ENCODE data around the gene MAST4.
A peak's percentile ranks its signal among the peaks of the same experiment; 100 is the strongest.

The MAST4 gene

DNA sequence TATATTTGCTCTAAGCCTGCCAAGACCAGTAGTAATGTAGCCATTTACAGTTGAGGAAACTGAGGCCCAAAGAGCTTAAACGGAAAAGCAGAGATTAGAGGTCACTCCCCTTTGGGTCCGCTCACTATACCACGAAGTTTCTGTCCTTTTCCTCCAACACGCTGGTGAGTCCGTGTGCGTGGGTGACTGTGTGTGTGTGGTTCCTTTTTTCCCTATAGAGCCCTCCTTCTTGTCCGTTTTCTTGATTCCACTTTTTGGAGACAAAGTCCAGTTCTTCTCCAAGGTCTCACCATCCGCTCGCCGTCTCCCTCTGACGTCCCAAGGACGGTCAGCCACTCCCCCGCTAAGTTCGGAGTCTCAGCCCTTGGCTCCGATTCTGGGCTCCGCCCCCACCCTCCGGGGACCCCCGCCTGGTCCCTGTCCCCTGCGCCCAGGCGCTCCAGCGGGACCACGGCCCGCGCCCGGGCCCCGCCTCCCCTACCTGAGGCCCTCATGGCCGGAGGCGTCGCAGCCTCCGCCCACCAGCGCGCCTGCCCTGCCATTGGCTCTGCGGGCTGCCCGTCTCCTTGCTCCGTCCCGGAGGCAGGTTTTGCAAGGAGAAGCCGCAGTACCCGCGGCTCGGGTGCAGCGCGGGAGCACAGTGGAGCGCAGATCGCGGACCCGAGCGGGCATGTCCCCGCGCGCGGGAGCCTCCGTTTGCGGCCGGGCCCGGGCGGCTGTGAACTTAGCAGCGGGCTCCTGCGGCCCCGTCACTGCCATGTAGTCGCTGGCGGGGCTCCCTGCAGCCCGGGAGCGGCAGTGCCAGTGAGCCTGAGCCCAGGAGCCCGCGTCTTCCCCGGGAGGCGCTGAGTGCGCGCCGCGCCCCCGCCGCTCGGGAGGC, at the start of gene MAST4:
Gene MAST4 (plus strand): TSS at position 638 of the 880 bp plus-strand sequence. CDS start 263 bp downstream, outside the sequence.
- POLR2A ChIA-PET: no interaction called here
- CTCF ChIA-PET: interaction anchor here (0.7 kb wide), 1 partner anchor 11 kb away, joined by 3 read pairs; no protein-coding TSS in a partner anchor

DNA sequence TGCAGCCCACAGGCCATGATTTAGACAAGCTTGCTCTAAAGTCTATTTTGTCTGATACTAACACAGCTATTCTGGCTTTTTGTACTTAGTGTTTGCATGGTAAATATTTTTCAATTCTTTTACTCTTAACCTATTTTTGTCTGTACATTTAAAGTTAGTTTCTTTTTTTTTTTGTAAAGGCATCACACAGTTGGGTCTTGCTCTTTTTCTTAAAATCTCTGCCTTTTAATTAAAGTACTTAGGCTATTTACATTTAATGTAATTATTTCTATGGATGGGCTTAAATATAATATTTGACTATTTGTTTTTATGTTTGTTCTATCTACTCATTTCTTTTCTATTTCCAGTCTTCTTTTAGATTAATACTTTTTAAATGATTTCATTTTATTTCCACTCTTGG, 49.7 kb upstream of the MAST4 start:
- DNase-seq (ENCODE audit: extremely low spot score): no peak
- ChIA-PET CTCF (no interaction called here), POLR2A (no interaction called here)

More for the DNA sequence above, at the start of gene MAST4:
- DNase-seq (ENCODE audit: extremely low spot score): peak; percentile 90
- TF ChIP-seq, protein P1, sequence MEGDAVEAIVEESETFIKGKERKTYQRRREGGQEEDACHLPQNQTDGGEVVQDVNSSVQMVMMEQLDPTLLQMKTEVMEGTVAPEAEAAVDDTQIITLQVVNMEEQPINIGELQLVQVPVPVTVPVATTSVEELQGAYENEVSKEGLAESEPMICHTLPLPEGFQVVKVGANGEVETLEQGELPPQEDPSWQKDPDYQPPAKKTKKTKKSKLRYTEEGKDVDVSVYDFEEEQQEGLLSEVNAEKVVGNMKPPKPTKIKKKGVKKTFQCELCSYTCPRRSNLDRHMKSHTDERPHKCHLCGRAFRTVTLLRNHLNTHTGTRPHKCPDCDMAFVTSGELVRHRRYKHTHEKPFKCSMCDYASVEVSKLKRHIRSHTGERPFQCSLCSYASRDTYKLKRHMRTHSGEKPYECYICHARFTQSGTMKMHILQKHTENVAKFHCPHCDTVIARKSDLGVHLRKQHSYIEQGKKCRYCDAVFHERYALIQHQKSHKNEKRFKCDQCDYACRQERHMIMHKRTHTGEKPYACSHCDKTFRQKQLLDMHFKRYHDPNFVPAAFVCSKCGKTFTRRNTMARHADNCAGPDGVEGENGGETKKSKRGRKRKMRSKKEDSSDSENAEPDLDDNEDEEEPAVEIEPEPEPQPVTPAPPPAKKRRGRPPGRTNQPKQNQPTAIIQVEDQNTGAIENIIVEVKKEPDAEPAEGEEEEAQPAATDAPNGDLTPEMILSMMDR (IDR thresholded peaks at IDR 0.05; ENCODE audit: control extremely low read depth, extremely low read depth, low read depth, missing control alignments): no peak

DNA sequence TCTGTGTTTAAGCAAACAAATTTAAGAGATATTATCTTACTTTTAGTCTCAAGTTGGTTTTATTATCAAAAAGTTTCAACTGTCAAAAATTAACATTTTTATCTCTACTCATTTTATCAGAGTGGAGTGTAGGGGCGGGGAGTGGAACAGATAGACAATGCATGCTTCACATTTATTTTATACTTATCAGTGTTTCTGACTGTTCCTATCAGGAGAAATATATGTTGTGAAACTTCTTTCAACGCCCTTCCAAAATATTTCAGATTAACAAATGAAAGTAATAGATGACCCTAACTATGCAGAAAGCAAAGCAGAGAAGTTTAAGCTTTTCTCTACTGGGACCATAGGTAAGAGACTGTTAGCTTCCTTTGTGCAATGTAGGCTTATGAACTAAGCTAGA, 44.9 kb upstream of the MAST4 start:
- TF ChIP-seq, protein P1 (IDR thresholded peaks at IDR 0.05; ENCODE audit: control extremely low read depth, extremely low read depth, low read depth, missing control alignments): no peak
- ChIA-PET CTCF (interaction anchor here (1.1 to 1.5 kb wide), 2 partner anchors 15 to 22 kb away, joined by 3 to 5 read pairs; no protein-coding TSS in a partner anchor), POLR2A (no interaction called here)
- no peak for DNase-seq (ENCODE audit: extremely low spot score)

More for the DNA sequence above, 49.7 kb upstream of the MAST4 start:
- TF ChIP-seq, protein P1 (IDR thresholded peaks at IDR 0.05; ENCODE audit: control extremely low read depth, extremely low read depth, low read depth, missing control alignments): no peak

DNA sequence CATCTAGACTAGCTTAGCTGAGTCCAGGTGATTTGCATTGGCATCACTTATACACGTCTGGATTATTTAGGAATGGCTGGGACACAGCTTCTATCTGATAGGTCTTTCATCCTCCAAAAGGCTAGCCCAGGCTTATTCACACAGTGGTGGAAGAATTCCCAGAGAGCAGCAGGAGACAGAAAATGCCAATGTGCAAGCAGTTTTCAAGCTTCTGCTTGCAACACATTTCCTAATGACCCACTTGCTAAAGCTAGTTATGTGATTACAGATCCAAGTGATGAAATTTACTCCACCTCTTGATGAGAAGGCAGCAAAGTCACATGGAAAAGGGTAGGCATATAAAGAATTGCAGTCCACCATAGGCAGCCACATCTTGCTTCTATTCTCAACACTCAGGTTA, 44.2 kb upstream of the MAST4 start:
- ChIA-PET CTCF (interaction anchor here (1.1 to 1.5 kb wide), 2 partner anchors 16 to 23 kb away, joined by 3 to 5 read pairs; no protein-coding TSS in a partner anchor), POLR2A (no interaction called here)
- TF ChIP-seq, protein P1 (IDR thresholded peaks at IDR 0.05; ENCODE audit: control extremely low read depth, extremely low read depth, low read depth, missing control alignments): no peak
- DNase-seq (ENCODE audit: extremely low spot score): no peak

DNA sequence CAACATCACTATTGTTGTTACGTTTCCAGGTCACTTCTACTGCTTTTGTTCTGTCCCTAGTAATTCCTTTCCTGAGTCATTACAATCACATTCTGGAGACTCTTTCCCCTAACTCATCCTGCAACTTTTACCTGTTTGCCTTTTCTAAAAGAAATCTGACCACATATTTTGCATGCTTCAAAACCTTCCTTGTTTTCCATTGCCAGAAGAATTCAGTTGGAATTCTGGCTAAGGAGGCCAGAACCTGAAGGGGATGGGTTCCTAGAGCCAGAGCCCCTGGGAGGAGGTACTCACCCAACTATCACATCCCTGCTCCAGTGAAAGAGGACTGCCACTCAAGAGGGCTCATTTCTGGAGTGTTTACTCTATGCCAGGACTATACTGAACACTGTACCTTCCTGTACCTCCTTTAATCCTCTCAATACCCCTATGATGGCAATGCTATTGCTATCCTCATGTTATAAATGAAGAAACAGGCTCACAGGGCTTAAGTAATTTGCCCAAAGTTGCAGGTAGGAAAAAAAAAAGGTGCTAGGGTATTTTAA, 42.8 kb upstream of the MAST4 start:
- CTCF ChIA-PET: interaction anchor here (1.2 kb wide), 1 partner anchor 245 kb away, joined by 4 read pairs; no protein-coding TSS in a partner anchor
- TF ChIP-seq, protein P1 (IDR thresholded peaks at IDR 0.05; ENCODE audit: control extremely low read depth, extremely low read depth, low read depth, missing control alignments): no peak
- no peak for DNase-seq (ENCODE audit: extremely low spot score)
- POLR2A ChIA-PET: no interaction called here

DNA sequence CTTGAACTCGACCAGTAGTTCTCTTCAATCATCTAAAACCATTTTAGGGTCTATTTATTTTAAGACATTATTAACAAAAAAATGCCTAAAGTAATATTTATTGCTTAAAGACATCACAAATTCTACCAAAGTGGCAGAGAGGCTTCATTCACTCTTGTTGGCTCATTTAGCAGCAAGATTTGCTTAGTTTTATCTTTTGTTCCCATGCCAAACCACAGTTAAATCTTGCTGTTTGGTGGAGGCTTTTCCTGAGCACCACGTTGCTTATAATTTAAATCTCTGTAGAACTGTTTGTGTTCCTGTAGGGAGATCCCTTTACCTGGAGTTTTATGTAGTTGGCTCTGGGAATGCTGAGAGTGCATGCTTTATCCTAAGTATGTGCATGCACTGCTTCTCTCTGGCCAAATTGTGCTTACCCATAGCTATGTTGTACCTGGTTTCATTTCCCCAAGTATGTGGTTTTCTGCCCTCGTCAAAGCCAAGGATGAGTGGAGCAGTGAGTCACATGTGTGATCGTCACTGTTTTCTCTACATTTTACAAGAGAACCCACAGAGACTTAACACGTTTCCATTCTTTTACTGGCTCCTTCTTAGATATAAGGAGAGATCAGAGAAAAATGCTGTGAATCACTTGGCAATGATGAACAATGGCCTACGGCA, 42.1 kb upstream of the MAST4 start:
- CTCF ChIA-PET: no interaction called here
- POLR2A ChIA-PET: no interaction called here
- TF ChIP-seq, protein P1 (IDR thresholded peaks at IDR 0.05; ENCODE audit: control extremely low read depth, extremely low read depth, low read depth, missing control alignments): no peak
- peak; percentile 63 for DNase-seq (ENCODE audit: extremely low spot score)
